NCI-H526 (cell line): ENCODE data around the gene TAX1BP3.

Experiments used
- DNase-seq, 2 experiments: peaks; one replicate each; lab custom pipeline; 2025; lab: John Stamatoyannopoulos, UW

Gene TAX1BP3

GRCh38 chr17:3657874-3658783 lies 10.2 kb downstream of the TAX1BP3 start:
- no peak for DNase-seq

- DNase-seq = no peak
Measured at GRCh38 chr17:3657588-3657869, 10.8 kb downstream of the TAX1BP3 start.

GRCh38 chr17:3656755-3657587 lies 11.4 kb downstream of the TAX1BP3 start:
- no peak for DNase-seq

GRCh38 chr17:3656353-3656752 lies 12.0 kb downstream of the TAX1BP3 start:
- DNase-seq = no peak

GRCh38 chr17:3655766-3656165 lies 12.6 kb downstream of the TAX1BP3 start:
- DNase-seq = no peak

- DNase-seq = peak in 1 of 2 experiments; percentile 70
Measured at GRCh38 chr17:3647769-3648555, 20.4 kb downstream of the TAX1BP3 start.

- no peak for DNase-seq
Measured at GRCh38 chr17:3647251-3647650, 21.1 kb downstream of the TAX1BP3 start.

GRCh38 chr17:3645310-3645709 lies 23.1 kb downstream of the TAX1BP3 start:
- no peak for DNase-seq

- DNase-seq = no peak
Measured at GRCh38 chr17:3643889-3644349, 24.5 kb downstream of the TAX1BP3 start.

GRCh38 chr17:3641717-3642486 lies 26.5 kb downstream of the TAX1BP3 start:
- DNase-seq = no peak

GRCh38 chr17:3641014-3641413 lies 27.4 kb downstream of the TAX1BP3 start:
- DNase-seq = no peak

- no peak for DNase-seq
Measured at GRCh38 chr17:3639981-3640596, 28.3 kb downstream of the TAX1BP3 start.

- peak in 1 of 2 experiments; percentile 29 for DNase-seq
Measured at GRCh38 chr17:3636908-3637373, 31.4 kb downstream of the TAX1BP3 start.

- DNase-seq = peak; percentile 81 to 95
Measured at GRCh38 chr17:3636154-3636907, 32.0 kb downstream of the TAX1BP3 start, which contains the start of the genes CTNS and SHPK. TSS of gene CTNS (plus strand) at chr17:3636760. CDS start at chr17:3640207, 3,447 bp downstream. TSS of gene SHPK (minus strand) at chr17:3636250. CDS start at chr17:3636219, 31 bp downstream.

- DNase-seq = peak in 1 of 2 experiments; percentile 32
Measured at GRCh38 chr17:3635474-3636153, 32.8 kb downstream of the TAX1BP3 start.

- DNase-seq = no peak
Measured at GRCh38 chr17:3632287-3632686, 36.1 kb downstream of the TAX1BP3 start.

- no peak for DNase-seq
Measured at GRCh38 chr17:3630781-3631180, 37.6 kb downstream of the TAX1BP3 start.

- DNase-seq = no peak
Measured at GRCh38 chr17:3627769-3628167, 40.6 kb downstream of the TAX1BP3 start.
